HG03159 (cell line): ENCODE measurements around the gene FEZ2.
A peak's percentile ranks its signal among the peaks of the same experiment; 100 is the strongest.

Experiments used
- ATAC-seq: cut with Tn5 transposase; IDR thresholded peaks from one replicate; pipeline ENCODE4 v1.9.1; 2021; ENCODE audit warnings: mild to moderate bottlenecking, moderate library complexity; ENCODE audit not compliant: unreplicated experiment

FEZ2 gene

GRCh38 chr2:36534275-36534799 is 63.6 kb downstream of the FEZ2 start:
- no peak for ATAC-seq

GRCh38 chr2:36530983-36531354 is 67.0 kb downstream of the FEZ2 start:
- ATAC-seq = no peak

- peak; percentile 75 for ATAC-seq
Measured at GRCh38 chr2:36530178-36530982, 67.6 kb downstream of the FEZ2 start.

GRCh38 chr2:36528766-36529392 is 69.1 kb downstream of the FEZ2 start:
- no peak for ATAC-seq

- peak; percentile 67 for ATAC-seq
Measured at GRCh38 chr2:36528274-36528673, 69.7 kb downstream of the FEZ2 start.

- ATAC-seq = no peak
Measured at GRCh38 chr2:36526226-36526625, 71.7 kb downstream of the FEZ2 start.

- no peak for ATAC-seq
Measured at GRCh38 chr2:36525245-36525644, 72.7 kb downstream of the FEZ2 start.

GRCh38 chr2:36523153-36523552 is 74.8 kb downstream of the FEZ2 start:
- ATAC-seq = no peak

GRCh38 chr2:36520431-36520830 is 77.5 kb downstream of the FEZ2 start:
- ATAC-seq = no peak

GRCh38 chr2:36516136-36516870 is 81.7 kb downstream of the FEZ2 start:
- no peak for ATAC-seq

GRCh38 chr2:36515538-36515937 is 82.4 kb downstream of the FEZ2 start:
- no peak for ATAC-seq

GRCh38 chr2:36513661-36514060 is 84.3 kb downstream of the FEZ2 start:
- ATAC-seq = no peak

GRCh38 chr2:36512705-36513104 is 85.3 kb downstream of the FEZ2 start:
- ATAC-seq = no peak

GRCh38 chr2:36511858-36512603 is 85.9 kb downstream of the FEZ2 start:
- no peak for ATAC-seq

GRCh38 chr2:36509075-36509474 is 88.9 kb downstream of the FEZ2 start:
- no peak for ATAC-seq

- ATAC-seq = peak; percentile 97
Measured at GRCh38 chr2:36507408-36507812, 90.6 kb downstream of the FEZ2 start.
